Chondrocyte (in vitro differentiated cells): ENCODE data around the gene HLX. TPM values are rescaled to one million over a fixed set of nuclear protein-coding genes. Genes with fewer than 3 reads are reported as not detected.

Experiments used
- DNase-seq: peaks from one replicate; pipeline ENCODE4 v3.0.0; 2021; ENCODE audit warnings: mixed read lengths, low spot score
- H3K27ac Mint-ChIP-seq: one replicate; pipeline ENCODE4 v1.8.0; 2021; ENCODE audit warnings: mild to moderate bottlenecking, moderate library complexity, mixed read lengths; ENCODE audit not compliant: unreplicated experiment
- H3K27me3 Mint-ChIP-seq: 2 replicates; pipeline ENCODE4 v1.8.0; 2021; ENCODE audit warnings: low read depth, mixed read lengths
- H3K36me3 Mint-ChIP-seq: 2 replicates; pipeline ENCODE4 v1.8.0; 2021; ENCODE audit warnings: low read depth, mixed read lengths
- H3K4me1 Mint-ChIP-seq: 2 replicates; pipeline ENCODE4 v1.8.0; 2021; ENCODE audit warnings: low read depth, mild to moderate bottlenecking, mixed read lengths
- H3K4me3 Mint-ChIP-seq: one replicate; pipeline ENCODE4 v1.8.0; 2021; ENCODE audit warnings: mild to moderate bottlenecking, moderate library complexity, mixed read lengths; ENCODE audit not compliant: unreplicated experiment
- H3K9me3 Mint-ChIP-seq: 2 replicates; pipeline ENCODE4 v1.8.0; 2021; ENCODE audit warnings: low read depth, mixed read lengths
- CTCF ChIP-seq: fragments of 200-600 bp; sonication (generic); IDR thresholded peaks from 2 replicates; pipeline ENCODE4 v1.5.0; 2021; ENCODE audit warnings: antibody characterized with exemption, mild to moderate bottlenecking, moderate library complexity
- total RNA-seq: library from RNA; stranded (reverse); gene quantifications from 3 replicates; pipeline ENCODE4 v1.2.1, GENCODE V29; 2021

HLX gene
- total RNA-seq, 1 donor from 2014 or later = 0.62 TPM

GRCh38 chr1:220915954-220916353 is 36.7 kb downstream of the HLX start:
- H3K4me3 Mint-ChIP-seq = no peak overlapping the region
- H3K9me3 Mint-ChIP-seq = no peaks in the 10 kb centered on the region
- no peaks in the 10 kb centered on the region for H3K36me3 Mint-ChIP-seq
- H3K27ac Mint-ChIP-seq = no peak overlapping the region
- no peaks in the 10 kb centered on the region for H3K4me1 Mint-ChIP-seq
- no peak for DNase-seq
- peaks cover 37% of the 10 kb centered on the region for H3K27me3 Mint-ChIP-seq
- no peak for TF ChIP-seq CTCF

DNA sequence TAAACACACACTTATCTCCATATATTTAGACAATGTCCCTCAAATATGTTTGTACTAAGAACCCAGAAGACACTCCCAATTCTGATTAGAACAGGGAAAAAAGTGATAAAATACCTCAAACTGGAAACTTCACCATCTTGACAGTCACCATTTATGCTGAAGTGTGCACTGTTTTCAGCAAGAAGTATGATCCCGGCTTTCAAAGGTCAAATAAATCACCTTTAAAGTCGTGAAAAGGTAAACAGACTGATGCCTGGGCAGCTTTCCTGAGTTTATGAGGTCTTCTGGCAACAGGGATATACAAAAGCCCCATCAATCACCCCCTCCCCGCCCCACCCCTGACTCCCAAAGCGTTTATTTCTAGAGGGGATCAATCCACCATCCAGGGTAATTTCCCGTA is 37.9 kb downstream of the HLX start:
- TF ChIP-seq CTCF = no peak

DNA sequence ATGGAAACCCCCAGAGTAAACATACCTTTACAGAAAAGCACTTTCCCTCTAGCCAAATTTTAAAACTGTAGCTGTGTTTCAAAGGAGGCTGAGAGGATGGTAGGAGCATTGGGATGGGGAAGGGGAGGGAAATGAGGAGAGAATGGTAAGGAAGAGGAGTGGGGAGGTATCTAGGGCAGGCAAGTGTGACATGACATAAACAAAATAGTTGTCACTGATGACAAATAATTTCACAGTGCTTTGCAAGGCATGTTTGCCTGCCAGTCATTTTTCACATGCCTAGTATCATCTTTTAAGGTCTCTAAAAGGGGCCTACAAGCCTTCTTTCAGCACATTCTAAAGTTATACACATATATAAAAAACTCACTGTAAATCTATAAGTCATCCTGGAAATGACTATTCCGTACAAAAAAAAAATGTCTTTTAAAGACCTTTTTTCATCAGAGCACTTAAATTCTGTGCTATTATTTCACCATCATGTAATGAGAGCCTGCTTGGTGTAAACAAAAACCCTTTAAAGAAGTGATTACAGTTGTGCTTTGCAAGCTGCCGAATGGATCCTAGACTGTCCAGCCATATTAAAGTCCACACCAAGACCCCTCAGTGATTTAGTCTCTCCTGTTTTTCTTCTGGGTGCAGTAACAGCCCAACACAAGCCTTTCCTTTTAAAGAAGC is 38.4 kb downstream of the HLX start:
- DNase-seq = no peak
- H3K4me1 Mint-ChIP-seq = no peaks in the 10 kb centered on the region
- H3K27me3 Mint-ChIP-seq = peaks cover 35% of the 10 kb centered on the region
- H3K36me3 Mint-ChIP-seq = no peaks in the 10 kb centered on the region
- H3K27ac Mint-ChIP-seq = no peak overlapping the region
- no peaks in the 10 kb centered on the region for H3K9me3 Mint-ChIP-seq
- TF ChIP-seq CTCF = no peak
- H3K4me3 Mint-ChIP-seq = no peak overlapping the region

More for the DNA sequence above, 37.9 kb downstream of the HLX start:
- no peaks in the 10 kb centered on the region for H3K9me3 Mint-ChIP-seq
- H3K27me3 Mint-ChIP-seq = peaks cover 36% of the 10 kb centered on the region
- H3K27ac Mint-ChIP-seq = no peak overlapping the region
- H3K4me3 Mint-ChIP-seq = no peak overlapping the region
- H3K36me3 Mint-ChIP-seq = no peaks in the 10 kb centered on the region
- no peaks in the 10 kb centered on the region for H3K4me1 Mint-ChIP-seq
- no peak for DNase-seq

DNA sequence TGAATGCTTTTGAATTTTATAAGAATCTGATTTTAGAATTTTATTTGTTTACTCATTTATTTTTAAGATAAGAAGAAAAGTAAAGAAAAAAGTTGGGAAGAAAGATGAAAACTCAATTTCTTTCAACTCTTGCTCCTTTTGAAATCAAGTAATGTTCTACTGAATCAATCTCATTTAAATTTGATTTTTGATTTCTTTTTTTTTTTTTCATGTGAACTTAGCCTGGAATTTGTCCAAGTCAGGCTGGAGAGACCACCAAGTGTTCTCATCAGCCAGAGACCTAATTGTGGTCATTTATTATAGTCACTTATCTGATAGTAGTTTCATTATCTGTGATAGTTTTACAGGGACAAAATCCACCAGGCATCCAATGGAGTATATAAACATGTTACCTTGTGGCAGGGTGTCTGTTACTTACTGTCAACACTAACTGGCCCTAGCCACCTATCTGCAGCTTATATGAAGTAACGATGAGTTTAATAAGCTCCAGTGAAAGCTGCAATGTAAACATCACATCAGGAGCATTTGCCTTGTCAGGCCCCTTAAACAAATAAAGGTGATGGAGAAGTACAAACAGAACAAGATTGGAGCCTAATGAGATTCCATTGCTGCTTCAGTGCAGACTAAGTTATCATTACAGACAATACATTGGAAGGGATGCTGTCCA is 39.2 kb downstream of the HLX start:
- DNase-seq = no peak
- TF ChIP-seq CTCF = no peak
- Mint-ChIP-seq H3K27ac (no peak overlapping the region), H3K9me3 (peaks cover under 1% of the 10 kb centered on the region), H3K4me3 (no peak overlapping the region), H3K36me3 (no peaks in the 10 kb centered on the region), H3K4me1 (no peaks in the 10 kb centered on the region), H3K27me3 (peaks cover 35% of the 10 kb centered on the region)

DNA sequence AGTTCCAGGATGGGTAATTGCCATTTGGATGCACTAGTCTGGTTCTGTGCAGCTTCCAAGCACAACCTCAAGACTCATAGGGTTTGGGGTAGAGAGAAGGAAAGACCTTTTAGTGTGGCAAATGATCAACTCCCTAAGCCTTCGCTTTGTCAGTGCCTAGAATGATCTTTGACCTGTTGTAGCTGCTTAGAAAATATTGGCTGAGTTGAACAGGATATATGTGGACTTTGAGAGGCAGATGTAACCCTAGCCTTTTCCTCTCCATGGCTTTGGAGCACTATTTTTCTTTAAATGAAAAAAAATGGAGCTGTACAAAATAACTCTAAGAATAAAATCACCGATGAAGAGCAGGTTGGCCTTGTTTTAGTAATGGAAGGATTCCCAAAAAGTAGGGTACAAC is 41.7 kb downstream of the HLX start:
- TF ChIP-seq CTCF = no peak
- H3K27me3 Mint-ChIP-seq = peaks cover 27% of the 10 kb centered on the region
- no peak overlapping the region for H3K4me3 Mint-ChIP-seq

More for the DNA sequence above, 41.7 kb downstream of the HLX start:
- H3K9me3 Mint-ChIP-seq = peaks cover 3% of the 10 kb centered on the region
- H3K36me3 Mint-ChIP-seq = no peaks in the 10 kb centered on the region
- DNase-seq = no peak
- no peaks in the 10 kb centered on the region for H3K4me1 Mint-ChIP-seq
- no peak overlapping the region for H3K27ac Mint-ChIP-seq
